WTC11 (cell line): ENCODE measurements around the gene SLC7A6. TPM values are rescaled to one million over a fixed set of nuclear protein-coding genes. Genes with fewer than 3 reads are reported as not detected.

Experiments used
- ATAC-seq: fragments of 200-7000 bp; cut with Tn5 transposase; 2 replicates; pipeline ENCODE4 v1.10.0; 2021; ENCODE audit warnings: mild to moderate bottlenecking, moderate library complexity
- CTCF ChIA-PET: fragments of 300-600 bp; sonication (Branson Sonifier 250); formaldehyde crosslinking; loops from one replicate; lab custom pipeline; 2021; ENCODE audit warnings: antibody characterized with exemption; lab: Charles Lee
- POLR2A ChIA-PET: fragments of 350-600 bp; sonication (Branson Sonifier 250); formaldehyde crosslinking; loops from one replicate; lab custom pipeline; 2021; ENCODE audit warnings: antibody characterized with exemption; lab: Charles Lee
- DNase-seq: peaks from one replicate; pipeline ENCODE4 v3.0.0; 2021; ENCODE audit warnings: low spot score
- H3K27ac Mint-ChIP-seq: 2 replicates; pipeline ENCODE4 v1.8.0; 2021; ENCODE audit warnings: mixed read lengths
- H3K27me3 Mint-ChIP-seq: 2 replicates; pipeline ENCODE4 v1.8.0; 2021; ENCODE audit warnings: low read depth, mild to moderate bottlenecking, moderate library complexity, mixed read lengths
- H3K36me3 Mint-ChIP-seq: 2 replicates; pipeline ENCODE4 v1.8.0; 2021; ENCODE audit warnings: mixed read lengths
- H3K4me1 Mint-ChIP-seq: 2 replicates; pipeline ENCODE4 v1.8.0; 2022; ENCODE audit warnings: mixed read lengths
- H3K4me3 Mint-ChIP-seq: 2 replicates; pipeline ENCODE4 v1.8.0; 2021; ENCODE audit warnings: mild to moderate bottlenecking, moderate library complexity, mixed read lengths
- H3K9me3 Mint-ChIP-seq: 2 replicates; pipeline ENCODE4 v1.8.0; 2021; ENCODE audit warnings: mixed read lengths
- ATF1 ChIP-seq: sonication (generic); formaldehyde crosslinking; IDR thresholded peaks from 2 replicates; pipeline ENCODE4 v1.8.1; 2023; ENCODE audit warnings: mild to moderate bottlenecking, moderate library complexity, missing genetic modification reagents
- CBFB ChIP-seq: sonication (generic); formaldehyde crosslinking; IDR thresholded peaks from 2 replicates; pipeline ENCODE4 v1.8.1; 2022; ENCODE audit warnings: mild to moderate bottlenecking, low read depth, missing genetic modification reagents
- ETV6 ChIP-seq: sonication (generic); formaldehyde crosslinking; IDR thresholded peaks from 2 replicates; pipeline ENCODE4 v1.8.1; 2022; ENCODE audit warnings: mild to moderate bottlenecking, missing genetic modification reagents
- HMGA2 ChIP-seq: fragments of 250-450 bp; sonication (Bioruptor Pico); IDR thresholded peaks from 2 replicates; pipeline ENCODE4 v1.4.0; 2021; ENCODE audit warnings: mild to moderate bottlenecking, moderate library complexity
- IRF2 ChIP-seq: sonication (generic); formaldehyde crosslinking; IDR thresholded peaks from 2 replicates; pipeline ENCODE4 v1.8.0; 2022; ENCODE audit warnings: low read depth, missing genetic modification reagents, borderline replicate concordance
- JAZF1 ChIP-seq: fragments of 250-450 bp; sonication (Bioruptor Pico); IDR thresholded peaks from 2 replicates; pipeline ENCODE4 v1.9.0; 2021; ENCODE audit warnings: moderate library complexity, mild to moderate bottlenecking, inconsistent platforms
- RELA ChIP-seq: sonication (generic); formaldehyde crosslinking; IDR thresholded peaks from 2 replicates; pipeline ENCODE4 v1.8.1; 2022; ENCODE audit warnings: missing genetic modification reagents, mild to moderate bottlenecking, borderline replicate concordance
- ZNF121 ChIP-seq: sonication (generic); formaldehyde crosslinking; IDR thresholded peaks from 2 replicates; pipeline ENCODE4 v1.8.0; 2023; ENCODE audit warnings: missing genetic modification reagents
- ZNF138 ChIP-seq: sonication (generic); formaldehyde crosslinking; conservative IDR thresholded peaks from 2 replicates; pipeline ENCODE4 v1.8.1; 2022; ENCODE audit warnings: mild to moderate bottlenecking, moderate library complexity, missing genetic modification reagents
- total RNA-seq: library from RNA; stranded (reverse); gene quantifications from 3 replicates; pipeline ENCODE4 v1.2.3, GENCODE V29; 2021
- TF ChIP-seq, protein P1 (sequence below): sonication (generic); formaldehyde crosslinking; IDR thresholded peaks from 2 replicates; pipeline ENCODE4 v1.8.0; 2022; ENCODE audit warnings: mild to moderate bottlenecking, missing genetic modification reagents
- TF ChIP-seq, protein P2 (sequence below): sonication (generic); formaldehyde crosslinking; IDR thresholded peaks from 2 replicates; pipeline ENCODE4 v1.8.0; 2022; ENCODE audit warnings: mild to moderate bottlenecking, missing genetic modification reagents
- TF ChIP-seq, protein P3 (sequence below): sonication (generic); formaldehyde crosslinking; IDR thresholded peaks from 2 replicates; pipeline ENCODE4 v1.8.1; 2022; ENCODE audit warnings: missing genetic modification reagents, borderline replicate concordance
- TF ChIP-seq, protein P4 (sequence below): fragments of 250-450 bp; sonication (Bioruptor Pico); IDR thresholded peaks from 2 replicates; pipeline ENCODE4 v1.9.0; 2021; ENCODE audit warnings: mild to moderate bottlenecking
- TF ChIP-seq, protein P5 (sequence below): fragments of 250-450 bp; sonication (Bioruptor Pico); IDR thresholded peaks from 2 replicates; pipeline ENCODE4 v1.9.0; 2021; ENCODE audit warnings: mild to moderate bottlenecking, borderline replicate concordance
- TF ChIP-seq, protein P6 (sequence below): sonication (generic); formaldehyde crosslinking; IDR thresholded peaks from 2 replicates; pipeline ENCODE4 v1.8.1; 2023; ENCODE audit warnings: mild to moderate bottlenecking, missing genetic modification reagents, borderline replicate concordance

Gene SLC7A6
- total RNA-seq, 1 experiment from 2014 or later = 27.4 TPM

DNA sequence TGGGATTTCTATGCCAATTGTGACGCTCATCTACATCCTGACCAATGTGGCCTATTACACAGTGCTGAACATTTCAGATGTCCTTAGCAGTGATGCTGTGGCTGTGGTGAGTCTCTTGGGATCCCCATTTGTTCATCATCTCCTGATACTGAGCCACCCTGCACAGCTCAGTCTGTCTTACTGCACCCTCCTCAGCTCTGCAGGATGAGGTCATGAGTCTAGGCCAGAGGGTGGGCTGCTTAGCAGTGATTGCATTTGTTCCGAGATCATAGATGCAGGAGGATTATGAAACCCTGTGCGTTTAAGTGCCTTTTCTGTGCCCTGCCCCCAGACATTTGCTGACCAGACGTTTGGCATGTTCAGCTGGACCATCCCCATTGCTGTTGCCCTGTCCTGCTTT, 26.9 kb downstream of the SLC7A6 start (continued):
- TF ChIP-seq, protein P1, sequence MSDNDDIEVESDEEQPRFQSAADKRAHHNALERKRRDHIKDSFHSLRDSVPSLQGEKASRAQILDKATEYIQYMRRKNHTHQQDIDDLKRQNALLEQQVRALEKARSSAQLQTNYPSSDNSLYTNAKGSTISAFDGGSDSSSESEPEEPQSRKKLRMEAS (CRISPR knock-in tag) = no peak

DNA sequence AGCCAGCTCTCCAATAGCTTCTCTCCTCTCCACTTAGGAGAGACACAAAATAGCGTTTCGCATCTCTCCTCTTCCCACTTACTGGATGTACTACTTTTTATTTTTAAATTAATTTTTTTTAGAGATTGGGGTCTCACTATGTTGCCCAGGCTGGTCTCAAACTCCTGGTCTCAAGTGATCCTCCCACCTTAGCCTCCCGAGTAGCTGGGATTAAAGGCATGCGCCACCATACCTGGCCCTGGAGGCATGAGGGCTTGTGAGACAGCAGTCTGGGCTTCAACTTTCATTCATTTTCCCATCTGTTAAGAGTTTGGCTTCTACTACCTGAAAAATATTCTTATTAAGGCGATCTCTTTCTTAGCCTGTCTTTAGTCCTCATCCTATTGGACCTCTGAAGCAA, 28.1 kb downstream of the SLC7A6 start:
- H3K9me3 Mint-ChIP-seq = no peaks in the 10 kb centered on the region
- POLR2A ChIA-PET = no interaction called here
- CTCF ChIA-PET = interaction anchor here (1.7 kb wide), 1 partner anchor 31 kb away, joined by 5 read pairs; no protein-coding TSS in a partner anchor

DNA sequence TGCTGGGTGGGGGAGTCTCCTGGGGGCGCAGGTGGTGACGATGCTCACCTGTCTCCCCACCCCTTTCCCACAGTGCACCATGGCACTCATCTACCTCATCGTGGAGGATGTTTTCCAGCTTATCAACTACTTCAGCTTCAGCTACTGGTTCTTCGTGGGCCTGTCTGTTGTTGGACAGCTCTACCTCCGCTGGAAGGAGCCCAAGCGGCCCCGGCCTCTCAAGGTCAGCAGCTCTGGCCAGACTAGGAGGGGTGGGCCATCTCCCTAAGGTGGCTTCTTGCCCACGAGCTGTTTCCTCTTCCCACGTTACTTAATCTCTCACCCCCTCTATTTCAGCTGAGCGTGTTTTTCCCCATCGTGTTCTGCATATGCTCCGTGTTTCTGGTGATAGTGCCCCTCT, 32.0 kb downstream of the SLC7A6 start:
- Mint-ChIP-seq H3K9me3 (no peaks in the 10 kb centered on the region), H3K27me3 (no peaks in the 10 kb centered on the region)

More for the DNA sequence above, 28.1 kb downstream of the SLC7A6 start:
- H3K4me1 Mint-ChIP-seq = peaks cover 8% of the 10 kb centered on the region
- H3K27me3 Mint-ChIP-seq = no peaks in the 10 kb centered on the region
- no peak for ATAC-seq
- DNase-seq = no peak
- H3K27ac Mint-ChIP-seq = no peak overlapping the region
- H3K36me3 Mint-ChIP-seq = peaks cover 30% of the 10 kb centered on the region
- TF ChIP-seq ETV6 (CRISPR knock-in tag) (no peak), ZNF121 (CRISPR knock-in tag) (peak; percentile 6; the same call in 1 of the 2 replicates), HMGA2 (CRISPR knock-in tag) (no peak)
- TF ChIP-seq, protein P2, sequence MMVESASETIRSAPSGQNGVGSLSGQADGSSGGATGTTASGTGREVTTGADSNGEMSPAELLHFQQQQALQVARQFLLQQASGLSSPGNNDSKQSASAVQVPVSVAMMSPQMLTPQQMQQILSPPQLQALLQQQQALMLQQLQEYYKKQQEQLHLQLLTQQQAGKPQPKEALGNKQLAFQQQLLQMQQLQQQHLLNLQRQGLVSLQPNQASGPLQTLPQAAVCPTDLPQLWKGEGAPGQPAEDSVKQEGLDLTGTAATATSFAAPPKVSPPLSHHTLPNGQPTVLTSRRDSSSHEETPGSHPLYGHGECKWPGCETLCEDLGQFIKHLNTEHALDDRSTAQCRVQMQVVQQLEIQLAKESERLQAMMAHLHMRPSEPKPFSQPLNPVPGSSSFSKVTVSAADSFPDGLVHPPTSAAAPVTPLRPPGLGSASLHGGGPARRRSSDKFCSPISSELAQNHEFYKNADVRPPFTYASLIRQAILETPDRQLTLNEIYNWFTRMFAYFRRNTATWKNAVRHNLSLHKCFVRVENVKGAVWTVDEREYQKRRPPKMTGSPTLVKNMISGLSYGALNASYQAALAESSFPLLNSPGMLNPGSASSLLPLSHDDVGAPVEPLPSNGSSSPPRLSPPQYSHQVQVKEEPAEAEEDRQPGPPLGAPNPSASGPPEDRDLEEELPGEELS (CRISPR knock-in tag) = no peak
- TF ChIP-seq, protein P3, sequence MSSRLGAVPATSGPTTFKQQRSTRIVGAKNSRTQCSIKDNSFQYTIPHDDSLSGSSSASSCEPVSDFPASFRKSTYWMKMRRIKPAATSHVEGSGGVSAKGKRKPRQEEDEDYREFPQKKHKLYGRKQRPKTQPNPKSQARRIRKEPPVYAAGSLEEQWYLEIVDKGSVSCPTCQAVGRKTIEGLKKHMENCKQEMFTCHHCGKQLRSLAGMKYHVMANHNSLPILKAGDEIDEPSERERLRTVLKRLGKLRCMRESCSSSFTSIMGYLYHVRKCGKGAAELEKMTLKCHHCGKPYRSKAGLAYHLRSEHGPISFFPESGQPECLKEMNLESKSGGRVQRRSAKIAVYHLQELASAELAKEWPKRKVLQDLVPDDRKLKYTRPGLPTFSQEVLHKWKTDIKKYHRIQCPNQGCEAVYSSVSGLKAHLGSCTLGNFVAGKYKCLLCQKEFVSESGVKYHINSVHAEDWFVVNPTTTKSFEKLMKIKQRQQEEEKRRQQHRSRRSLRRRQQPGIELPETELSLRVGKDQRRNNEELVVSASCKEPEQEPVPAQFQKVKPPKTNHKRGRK (CRISPR knock-in tag) = no peak
- no peak overlapping the region for H3K4me3 Mint-ChIP-seq

More for the DNA sequence above, 32.0 kb downstream of the SLC7A6 start:
- POLR2A ChIA-PET = interaction anchor here (1.3 kb wide), 1 partner anchor 14 kb away, joined by 4 read pairs; the partner anchor contains the start of genes PRMT7 and SLC7A6OS
- no peak for DNase-seq
- H3K4me3 Mint-ChIP-seq = no peak overlapping the region
- TF ChIP-seq, protein P4, sequence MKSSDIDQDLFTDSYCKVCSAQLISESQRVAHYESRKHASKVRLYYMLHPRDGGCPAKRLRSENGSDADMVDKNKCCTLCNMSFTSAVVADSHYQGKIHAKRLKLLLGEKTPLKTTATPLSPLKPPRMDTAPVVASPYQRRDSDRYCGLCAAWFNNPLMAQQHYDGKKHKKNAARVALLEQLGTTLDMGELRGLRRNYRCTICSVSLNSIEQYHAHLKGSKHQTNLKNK (CRISPR knock-in tag) = no peak
- TF ChIP-seq JAZF1 = no peak
- no peak for TF ChIP-seq ATF1
- TF ChIP-seq RELA (CRISPR knock-in tag) = no peak
- TF ChIP-seq ZNF138 (CRISPR knock-in tag) = no peak
- TF ChIP-seq, protein P5, sequence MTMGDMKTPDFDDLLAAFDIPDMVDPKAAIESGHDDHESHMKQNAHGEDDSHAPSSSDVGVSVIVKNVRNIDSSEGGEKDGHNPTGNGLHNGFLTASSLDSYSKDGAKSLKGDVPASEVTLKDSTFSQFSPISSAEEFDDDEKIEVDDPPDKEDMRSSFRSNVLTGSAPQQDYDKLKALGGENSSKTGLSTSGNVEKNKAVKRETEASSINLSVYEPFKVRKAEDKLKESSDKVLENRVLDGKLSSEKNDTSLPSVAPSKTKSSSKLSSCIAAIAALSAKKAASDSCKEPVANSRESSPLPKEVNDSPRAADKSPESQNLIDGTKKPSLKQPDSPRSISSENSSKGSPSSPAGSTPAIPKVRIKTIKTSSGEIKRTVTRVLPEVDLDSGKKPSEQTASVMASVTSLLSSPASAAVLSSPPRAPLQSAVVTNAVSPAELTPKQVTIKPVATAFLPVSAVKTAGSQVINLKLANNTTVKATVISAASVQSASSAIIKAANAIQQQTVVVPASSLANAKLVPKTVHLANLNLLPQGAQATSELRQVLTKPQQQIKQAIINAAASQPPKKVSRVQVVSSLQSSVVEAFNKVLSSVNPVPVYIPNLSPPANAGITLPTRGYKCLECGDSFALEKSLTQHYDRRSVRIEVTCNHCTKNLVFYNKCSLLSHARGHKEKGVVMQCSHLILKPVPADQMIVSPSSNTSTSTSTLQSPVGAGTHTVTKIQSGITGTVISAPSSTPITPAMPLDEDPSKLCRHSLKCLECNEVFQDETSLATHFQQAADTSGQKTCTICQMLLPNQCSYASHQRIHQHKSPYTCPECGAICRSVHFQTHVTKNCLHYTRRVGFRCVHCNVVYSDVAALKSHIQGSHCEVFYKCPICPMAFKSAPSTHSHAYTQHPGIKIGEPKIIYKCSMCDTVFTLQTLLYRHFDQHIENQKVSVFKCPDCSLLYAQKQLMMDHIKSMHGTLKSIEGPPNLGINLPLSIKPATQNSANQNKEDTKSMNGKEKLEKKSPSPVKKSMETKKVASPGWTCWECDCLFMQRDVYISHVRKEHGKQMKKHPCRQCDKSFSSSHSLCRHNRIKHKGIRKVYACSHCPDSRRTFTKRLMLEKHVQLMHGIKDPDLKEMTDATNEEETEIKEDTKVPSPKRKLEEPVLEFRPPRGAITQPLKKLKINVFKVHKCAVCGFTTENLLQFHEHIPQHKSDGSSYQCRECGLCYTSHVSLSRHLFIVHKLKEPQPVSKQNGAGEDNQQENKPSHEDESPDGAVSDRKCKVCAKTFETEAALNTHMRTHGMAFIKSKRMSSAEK (CRISPR knock-in tag) = no peak
- no peak for TF ChIP-seq CBFB (CRISPR knock-in tag)
- TF ChIP-seq, protein P6, sequence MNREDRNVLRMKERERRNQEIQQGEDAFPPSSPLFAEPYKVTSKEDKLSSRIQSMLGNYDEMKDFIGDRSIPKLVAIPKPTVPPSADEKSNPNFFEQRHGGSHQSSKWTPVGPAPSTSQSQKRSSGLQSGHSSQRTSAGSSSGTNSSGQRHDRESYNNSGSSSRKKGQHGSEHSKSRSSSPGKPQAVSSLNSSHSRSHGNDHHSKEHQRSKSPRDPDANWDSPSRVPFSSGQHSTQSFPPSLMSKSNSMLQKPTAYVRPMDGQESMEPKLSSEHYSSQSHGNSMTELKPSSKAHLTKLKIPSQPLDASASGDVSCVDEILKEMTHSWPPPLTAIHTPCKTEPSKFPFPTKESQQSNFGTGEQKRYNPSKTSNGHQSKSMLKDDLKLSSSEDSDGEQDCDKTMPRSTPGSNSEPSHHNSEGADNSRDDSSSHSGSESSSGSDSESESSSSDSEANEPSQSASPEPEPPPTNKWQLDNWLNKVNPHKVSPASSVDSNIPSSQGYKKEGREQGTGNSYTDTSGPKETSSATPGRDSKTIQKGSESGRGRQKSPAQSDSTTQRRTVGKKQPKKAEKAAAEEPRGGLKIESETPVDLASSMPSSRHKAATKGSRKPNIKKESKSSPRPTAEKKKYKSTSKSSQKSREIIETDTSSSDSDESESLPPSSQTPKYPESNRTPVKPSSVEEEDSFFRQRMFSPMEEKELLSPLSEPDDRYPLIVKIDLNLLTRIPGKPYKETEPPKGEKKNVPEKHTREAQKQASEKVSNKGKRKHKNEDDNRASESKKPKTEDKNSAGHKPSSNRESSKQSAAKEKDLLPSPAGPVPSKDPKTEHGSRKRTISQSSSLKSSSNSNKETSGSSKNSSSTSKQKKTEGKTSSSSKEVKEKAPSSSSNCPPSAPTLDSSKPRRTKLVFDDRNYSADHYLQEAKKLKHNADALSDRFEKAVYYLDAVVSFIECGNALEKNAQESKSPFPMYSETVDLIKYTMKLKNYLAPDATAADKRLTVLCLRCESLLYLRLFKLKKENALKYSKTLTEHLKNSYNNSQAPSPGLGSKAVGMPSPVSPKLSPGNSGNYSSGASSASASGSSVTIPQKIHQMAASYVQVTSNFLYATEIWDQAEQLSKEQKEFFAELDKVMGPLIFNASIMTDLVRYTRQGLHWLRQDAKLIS = no peak
- no peak for TF ChIP-seq IRF2 (CRISPR knock-in tag)
- TF ChIP-seq, all 79 proteins: peak for 0
- Mint-ChIP-seq H3K4me1 (no peaks in the 10 kb centered on the region; the same call in 1 of the 2 replicates), H3K27ac (no peak overlapping the region), H3K36me3 (peaks cover 48% of the 10 kb centered on the region)
- CTCF ChIA-PET = interaction anchor here (1.0 to 1.5 kb wide), 2 partner anchors 32 to 34 kb away, joined by 3 to 5 read pairs; partner anchors contain the start of gene SLC7A6
- ATAC-seq = no peak
